Measurements from ENCODE around the gene GNB1.

GNB1 gene

GRCh38 chr1:1916851-1917251, 26.0 kb upstream of the GNB1 start:
- TF ChIP-seq, protein P1, sequence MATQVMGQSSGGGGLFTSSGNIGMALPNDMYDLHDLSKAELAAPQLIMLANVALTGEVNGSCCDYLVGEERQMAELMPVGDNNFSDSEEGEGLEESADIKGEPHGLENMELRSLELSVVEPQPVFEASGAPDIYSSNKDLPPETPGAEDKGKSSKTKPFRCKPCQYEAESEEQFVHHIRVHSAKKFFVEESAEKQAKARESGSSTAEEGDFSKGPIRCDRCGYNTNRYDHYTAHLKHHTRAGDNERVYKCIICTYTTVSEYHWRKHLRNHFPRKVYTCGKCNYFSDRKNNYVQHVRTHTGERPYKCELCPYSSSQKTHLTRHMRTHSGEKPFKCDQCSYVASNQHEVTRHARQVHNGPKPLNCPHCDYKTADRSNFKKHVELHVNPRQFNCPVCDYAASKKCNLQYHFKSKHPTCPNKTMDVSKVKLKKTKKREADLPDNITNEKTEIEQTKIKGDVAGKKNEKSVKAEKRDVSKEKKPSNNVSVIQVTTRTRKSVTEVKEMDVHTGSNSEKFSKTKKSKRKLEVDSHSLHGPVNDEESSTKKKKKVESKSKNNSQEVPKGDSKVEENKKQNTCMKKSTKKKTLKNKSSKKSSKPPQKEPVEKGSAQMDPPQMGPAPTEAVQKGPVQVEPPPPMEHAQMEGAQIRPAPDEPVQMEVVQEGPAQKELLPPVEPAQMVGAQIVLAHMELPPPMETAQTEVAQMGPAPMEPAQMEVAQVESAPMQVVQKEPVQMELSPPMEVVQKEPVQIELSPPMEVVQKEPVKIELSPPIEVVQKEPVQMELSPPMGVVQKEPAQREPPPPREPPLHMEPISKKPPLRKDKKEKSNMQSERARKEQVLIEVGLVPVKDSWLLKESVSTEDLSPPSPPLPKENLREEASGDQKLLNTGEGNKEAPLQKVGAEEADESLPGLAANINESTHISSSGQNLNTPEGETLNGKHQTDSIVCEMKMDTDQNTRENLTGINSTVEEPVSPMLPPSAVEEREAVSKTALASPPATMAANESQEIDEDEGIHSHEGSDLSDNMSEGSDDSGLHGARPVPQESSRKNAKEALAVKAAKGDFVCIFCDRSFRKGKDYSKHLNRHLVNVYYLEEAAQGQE (IDR thresholded peaks at IDR 0.05; ENCODE audit: low read depth): no peak
- no peak for TF ChIP-seq FOXM1 (IDR thresholded peaks at IDR 0.05; ENCODE audit: borderline replicate concordance, low read depth)
- TF ChIP-seq TCF12 (IDR thresholded peaks at IDR 0.05; ENCODE audit: low read depth): no peak
- no peak for TF ChIP-seq USF1 (IDR thresholded peaks at IDR 0.05)
- TF ChIP-seq YY1 (IDR thresholded peaks at IDR 0.05; ENCODE audit: low read depth): no peak
- no peak for TF ChIP-seq ZBTB7A (IDR thresholded peaks at IDR 0.05; ENCODE audit: low read depth)
- no peak for TF ChIP-seq EP300 (IDR thresholded peaks at IDR 0.05; ENCODE audit: borderline replicate concordance)
- TF ChIP-seq NFIC (IDR thresholded peaks at IDR 0.05): no peak
- no peak for TF ChIP-seq TAF1 (IDR thresholded peaks at IDR 0.05; ENCODE audit: low read depth)
- no peak for TF ChIP-seq TEAD4 (IDR thresholded peaks at IDR 0.05)

GRCh38 chr1:1915911-1916840, 25.3 kb upstream of the GNB1 start:
- TF ChIP-seq TAF1 (IDR thresholded peaks at IDR 0.05; ENCODE audit: low read depth): no peak
- TF ChIP-seq TEAD4 (IDR thresholded peaks at IDR 0.05): no peak
- TF ChIP-seq FOXM1 (IDR thresholded peaks at IDR 0.05; ENCODE audit: borderline replicate concordance, low read depth): no peak
- TF ChIP-seq USF1 (IDR thresholded peaks at IDR 0.05): no peak
- TF ChIP-seq EP300 (IDR thresholded peaks at IDR 0.05; ENCODE audit: borderline replicate concordance): no peak
- TF ChIP-seq TCF12 (IDR thresholded peaks at IDR 0.05; ENCODE audit: low read depth): no peak
- TF ChIP-seq, protein P1 (IDR thresholded peaks at IDR 0.05; ENCODE audit: low read depth): no peak
- TF ChIP-seq CREB1 (IDR thresholded peaks at IDR 0.05; ENCODE audit: low read depth): no peak

- TF ChIP-seq ZBTB7A (IDR thresholded peaks at IDR 0.05; ENCODE audit: low read depth): no peak
- TF ChIP-seq USF1 (IDR thresholded peaks at IDR 0.05): no peak
- TF ChIP-seq NFIC (IDR thresholded peaks at IDR 0.05): peak; percentile 56; the same call in 1 of the 2 replicates
- no peak for TF ChIP-seq TAF1 (IDR thresholded peaks at IDR 0.05; ENCODE audit: low read depth)
- no peak for TF ChIP-seq FOXM1 (IDR thresholded peaks at IDR 0.05; ENCODE audit: borderline replicate concordance, low read depth)
Measured at GRCh38 chr1:1914971-1915692, 24.2 kb upstream of the GNB1 start, which contains the start of gene CALML6. CALML6 (plus strand) TSS chr1:1915260; CDS start chr1:1915281, 21 bp downstream.

DNA sequence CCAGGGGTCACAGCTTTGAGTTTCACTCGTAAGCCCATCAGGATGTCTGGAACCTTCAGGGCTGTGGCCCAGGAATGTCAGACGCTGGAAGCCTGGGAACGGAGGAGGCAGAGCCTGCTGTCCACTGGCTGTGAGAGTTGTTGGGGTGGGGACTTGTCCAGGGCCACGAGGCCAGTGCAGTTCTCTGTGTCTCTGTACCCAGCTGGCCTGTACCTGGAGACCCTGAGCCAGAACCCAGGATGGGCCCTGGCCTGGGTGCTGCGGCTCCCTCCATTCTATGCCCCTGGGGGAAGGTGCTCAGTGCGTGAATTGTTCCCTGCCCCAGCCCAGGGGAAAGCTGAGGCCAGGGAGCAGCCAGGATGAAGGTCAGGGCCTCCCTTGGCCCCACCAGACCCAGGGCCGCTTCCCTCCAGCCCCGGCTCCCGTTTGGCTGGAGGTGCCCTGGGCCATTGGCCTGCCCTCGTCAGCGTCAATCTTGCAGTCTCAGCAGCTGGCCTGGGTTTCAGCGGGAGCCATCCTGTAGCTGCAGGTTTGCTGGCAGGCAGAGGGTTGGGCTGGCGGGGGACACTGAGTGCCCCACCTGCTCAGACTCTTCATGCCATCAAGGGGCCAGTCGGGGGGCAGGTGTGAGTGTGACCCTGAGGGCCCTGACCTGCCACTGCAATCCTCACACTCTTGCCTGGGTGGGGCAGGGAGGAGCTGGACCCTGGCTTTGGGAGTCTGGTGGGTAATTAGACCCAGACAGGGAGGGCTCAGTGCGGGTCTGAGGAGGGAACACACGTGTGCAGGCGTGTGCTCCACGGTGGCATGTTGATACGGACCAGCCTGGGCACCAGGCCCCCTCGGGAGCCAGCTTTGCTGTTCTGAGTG, 23.4 kb upstream of the GNB1 start:
- TF ChIP-seq USF1 (IDR thresholded peaks at IDR 0.05): no peak
- no peak for TF ChIP-seq ZBTB7A (IDR thresholded peaks at IDR 0.05; ENCODE audit: low read depth)
- TF ChIP-seq EP300 (IDR thresholded peaks at IDR 0.05; ENCODE audit: borderline replicate concordance): no peak
- no peak for TF ChIP-seq CEBPB (IDR thresholded peaks at IDR 0.05)
- no peak for TF ChIP-seq TCF12 (IDR thresholded peaks at IDR 0.05; ENCODE audit: low read depth)
- no peak for TF ChIP-seq FOXM1 (IDR thresholded peaks at IDR 0.05; ENCODE audit: borderline replicate concordance, low read depth)
- TF ChIP-seq EGR1 (IDR thresholded peaks at IDR 0.05): no peak
- TF ChIP-seq, protein P2, sequence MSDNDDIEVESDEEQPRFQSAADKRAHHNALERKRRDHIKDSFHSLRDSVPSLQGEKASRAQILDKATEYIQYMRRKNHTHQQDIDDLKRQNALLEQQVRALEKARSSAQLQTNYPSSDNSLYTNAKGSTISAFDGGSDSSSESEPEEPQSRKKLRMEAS (IDR thresholded peaks at IDR 0.05): no peak
